GM19468 (cell line): ENCODE results near the gene WWTR1.

Experiments
- ATAC-seq: cut with Tn5 transposase; IDR thresholded peaks from one replicate; pipeline ENCODE4 v1.9.1; 2021; ENCODE audit warnings: mild to moderate bottlenecking, moderate library complexity, moderate number of reproducible peaks; ENCODE audit not compliant: unreplicated experiment; ENCODE audit errors: extremely low read depth

WWTR1 gene

GRCh38 chr3:149626671-149627070, 31.2 kb downstream of the WWTR1 start:
- no peak for ATAC-seq

GRCh38 chr3:149625795-149626194, 32.0 kb downstream of the WWTR1 start:
- ATAC-seq: no peak

GRCh38 chr3:149623824-149624223, 34.0 kb downstream of the WWTR1 start:
- no peak for ATAC-seq

- no peak for ATAC-seq
These were observed 36.4 kb downstream of the WWTR1 start for GRCh38 chr3:149621218-149622005.

- ATAC-seq: no peak
These were observed 37.4 kb downstream of the WWTR1 start for GRCh38 chr3:149620291-149621020.

- ATAC-seq: no peak
These were observed 38.7 kb downstream of the WWTR1 start for GRCh38 chr3:149619136-149619535.

GRCh38 chr3:149618151-149619123, 39.4 kb downstream of the WWTR1 start:
- ATAC-seq: no peak

GRCh38 chr3:149615731-149616221, 42.0 kb downstream of the WWTR1 start:
- ATAC-seq: no peak

GRCh38 chr3:149613988-149614387, 43.8 kb downstream of the WWTR1 start:
- ATAC-seq: no peak

- no peak for ATAC-seq
These were observed 45.4 kb downstream of the WWTR1 start for GRCh38 chr3:149612456-149612855.

GRCh38 chr3:149611149-149611548, 46.7 kb downstream of the WWTR1 start:
- ATAC-seq: no peak

GRCh38 chr3:149610351-149611105, 47.3 kb downstream of the WWTR1 start:
- no peak for ATAC-seq

- ATAC-seq: peak; percentile 74
These were observed 48.2 kb downstream of the WWTR1 start for GRCh38 chr3:149609595-149609994.

GRCh38 chr3:149608987-149609386, 48.8 kb downstream of the WWTR1 start:
- ATAC-seq: no peak

- no peak for ATAC-seq
These were observed 51.9 kb downstream of the WWTR1 start for GRCh38 chr3:149605902-149606301.

- ATAC-seq: no peak
These were observed 53.5 kb downstream of the WWTR1 start for GRCh38 chr3:149604125-149604875.

- no peak for ATAC-seq
These were observed 54.4 kb downstream of the WWTR1 start for GRCh38 chr3:149603126-149604074.

GRCh38 chr3:149600634-149601033, 57.2 kb downstream of the WWTR1 start:
- no peak for ATAC-seq
